GM23338 (cell line): Measurements from ENCODE around the gene ESM1. TPM values are rescaled to one million over a fixed set of nuclear protein-coding genes. Genes with fewer than 3 reads are reported as not detected.

Source experiments
- ATAC-seq: fragments of 200-7000 bp; cut with Tn5 transposase; 3 replicates; pipeline ENCODE4 v1.9.1; 2020
- DNase-seq: peaks from one replicate; pipeline ENCODE4 v3.0.0-alpha.2; 2015; ENCODE audit warnings: low spot score
- H2AFZ ChIP-seq: fragments of 200-600 bp; sonication (generic); 2 replicates; pipeline ENCODE4 v1.8.0; 2016; ENCODE audit warnings: antibody characterized with exemption, mild to moderate bottlenecking, moderate library complexity
- H3F3A ChIP-seq: fragments of 200-600 bp; sonication (generic); replicated peaks from 2 replicates; pipeline ENCODE4 v1.8.0; 2017; ENCODE audit warnings: antibody characterized with exemption, mixed run types, low read depth
- H3K27ac ChIP-seq: fragments of 200-600 bp; sonication (generic); 2 replicates; pipeline ENCODE4 v1.6.1; 2016; ENCODE audit warnings: low read depth
- H3K27me3 ChIP-seq: fragments of 200-600 bp; sonication (generic); 2 replicates; pipeline ENCODE4 v1.8.0; 2016; ENCODE audit warnings: mild to moderate bottlenecking, mixed run types, moderate library complexity; ENCODE audit not compliant: insufficient read depth
- H3K36me3 ChIP-seq: fragments of 200-600 bp; sonication (generic); 2 replicates; pipeline ENCODE4 v1.8.0; 2016; ENCODE audit warnings: mild to moderate bottlenecking; ENCODE audit not compliant: insufficient read depth
- H3K4me1 ChIP-seq: fragments of 200-600 bp; sonication (generic); 2 replicates; pipeline ENCODE4 v1.8.0; 2016; ENCODE audit warnings: mild to moderate bottlenecking, moderate library complexity; ENCODE audit not compliant: insufficient read depth
- H3K4me2 ChIP-seq: fragments of 200-600 bp; sonication (generic); 2 replicates; pipeline ENCODE4 v1.7.1; 2017; ENCODE audit warnings: mixed run types
- H3K4me3 ChIP-seq: fragments of 200-600 bp; sonication (generic); 2 replicates; pipeline ENCODE4 v1.6.1; 2016; ENCODE audit warnings: mixed run types
- H3K79me2 ChIP-seq: fragments of 200-600 bp; sonication (generic); replicated peaks from 2 replicates; pipeline ENCODE4 v1.8.0; 2017; ENCODE audit warnings: mild to moderate bottlenecking; ENCODE audit not compliant: insufficient read depth
- H3K9me2 ChIP-seq: fragments of 200-600 bp; sonication (generic); 2 replicates; pipeline ENCODE4 v1.8.0; 2017; ENCODE audit not compliant: insufficient read depth
- H4K20me1 ChIP-seq: fragments of 200-600 bp; sonication (generic); replicated peaks from 2 replicates; pipeline ENCODE4 v1.8.0; 2017; ENCODE audit warnings: mild to moderate bottlenecking; ENCODE audit not compliant: insufficient read depth
- H3K27ac Mint-ChIP-seq: 2 replicates; pipeline ENCODE4 v1.8.0; 2020; ENCODE audit warnings: inconsistent platforms, mild to moderate bottlenecking, moderate library complexity, mixed read lengths
- H3K27me3 Mint-ChIP-seq: 3 replicates; pipeline ENCODE4 v1.8.0; 2022; ENCODE audit warnings: low read depth, mild to moderate bottlenecking, moderate library complexity, mixed read lengths, inconsistent platforms; ENCODE audit not compliant: insufficient read depth, poor library complexity
- H3K36me3 Mint-ChIP-seq: 3 replicates; pipeline ENCODE4 v1.8.0; 2021; ENCODE audit warnings: low read depth, mild to moderate bottlenecking, inconsistent platforms, moderate library complexity, mixed read lengths
- H3K4me1 Mint-ChIP-seq: 3 replicates; pipeline ENCODE4 v1.8.0; 2020; ENCODE audit warnings: mild to moderate bottlenecking, inconsistent platforms, mixed read lengths
- H3K4me3 Mint-ChIP-seq: 3 replicates; pipeline ENCODE4 v1.8.0; 2021; ENCODE audit warnings: moderate library complexity, mild to moderate bottlenecking, inconsistent platforms, mixed read lengths
- H3K9me3 Mint-ChIP-seq: 3 replicates; pipeline ENCODE4 v1.8.0; 2020; ENCODE audit warnings: moderate library complexity, mild to moderate bottlenecking, inconsistent platforms, mixed read lengths
- CREB1 ChIP-seq: fragments of 250-450 bp; sonication (Bioruptor Pico); IDR thresholded peaks from 2 replicates; pipeline ENCODE4 v1.5.0; 2020; ENCODE audit warnings: low read depth, mild to moderate bottlenecking, moderate library complexity
- CTCF ChIP-seq, 2 experiments: fragments of 200-600 bp in 1 of 2; sonication (generic) in 1 of 2; conservative IDR thresholded peaks; 2 replicates each; pipeline versions ENCODE4 v1.5.1 to v1.6.1; 2016 to 2017; ENCODE audit warnings: antibody characterized with exemption in 2 of 2, low read depth in 2 of 2, mild to moderate bottlenecking in 2 of 2, moderate library complexity in 1 of 2
- EZH2 ChIP-seq: fragments of 200-600 bp; sonication (generic); IDR thresholded peaks from one replicate; pipeline ENCODE4 v1.8.0; 2017; ENCODE audit warnings: antibody characterized with exemption, mild to moderate bottlenecking, low read depth; ENCODE audit not compliant: unreplicated experiment
- JUNB ChIP-seq: IDR thresholded peaks from one replicate; pipeline ENCODE4 v1.6.1; 2016; ENCODE audit warnings: antibody characterized with exemption; ENCODE audit not compliant: unreplicated experiment
- NANOG ChIP-seq: IDR thresholded peaks from 2 replicates; pipeline ENCODE4 v1.6.1; 2016; ENCODE audit warnings: antibody characterized with exemption, borderline replicate concordance
- POLR2AphosphoS5 ChIP-seq: IDR thresholded peaks from 2 replicates; pipeline ENCODE4 v1.6.1; 2016; ENCODE audit warnings: antibody characterized with exemption, low read depth
- REST ChIP-seq: IDR thresholded peaks from one replicate; pipeline ENCODE4 v1.6.1; 2018; ENCODE audit warnings: antibody characterized with exemption; ENCODE audit not compliant: unreplicated experiment
- STAT1 ChIP-seq: IDR thresholded peaks from one replicate; pipeline ENCODE4 v1.6.1; 2016; ENCODE audit warnings: antibody characterized with exemption; ENCODE audit not compliant: unreplicated experiment
- ZNF114 ChIP-seq: fragments of 250-450 bp; sonication (Bioruptor Pico); IDR thresholded peaks from 2 replicates; pipeline ENCODE4 v1.5.0; 2020; ENCODE audit warnings: mild to moderate bottlenecking, moderate library complexity
- ZNF331 ChIP-seq: fragments of 250-450 bp; sonication (Bioruptor Pico); IDR thresholded peaks from 2 replicates; pipeline ENCODE4 v1.5.0; 2020; ENCODE audit warnings: low read depth, mild to moderate bottlenecking, moderate library complexity
- ZNF462 ChIP-seq: fragments of 250-450 bp; sonication (Bioruptor Pico); IDR thresholded peaks from 2 replicates; pipeline ENCODE4 v1.5.0; 2020; ENCODE audit warnings: mild to moderate bottlenecking, moderate library complexity
- polyA plus RNA-seq: library from polyadenylated mRNA; unstranded; fragments of >200 nt; fragmentation: Nextera tagmentation; extraction: Ambion mirVana; gene quantifications from 2 replicates; pipeline ENCODE4 v1.2.1, GENCODE V29; 2016
- total RNA-seq: library from RNA; depleted of rRNA; stranded (reverse); fragments of >200 nt; shearing (Covaris generic); gene quantifications from 2 replicates; pipeline ENCODE4 v1.2.3, GENCODE V29; 2014

ESM1 gene
- total and polyA plus RNA-seq, 2 experiments from 2014 or later, result 0.14 TPM; not detected in 1

DNA sequence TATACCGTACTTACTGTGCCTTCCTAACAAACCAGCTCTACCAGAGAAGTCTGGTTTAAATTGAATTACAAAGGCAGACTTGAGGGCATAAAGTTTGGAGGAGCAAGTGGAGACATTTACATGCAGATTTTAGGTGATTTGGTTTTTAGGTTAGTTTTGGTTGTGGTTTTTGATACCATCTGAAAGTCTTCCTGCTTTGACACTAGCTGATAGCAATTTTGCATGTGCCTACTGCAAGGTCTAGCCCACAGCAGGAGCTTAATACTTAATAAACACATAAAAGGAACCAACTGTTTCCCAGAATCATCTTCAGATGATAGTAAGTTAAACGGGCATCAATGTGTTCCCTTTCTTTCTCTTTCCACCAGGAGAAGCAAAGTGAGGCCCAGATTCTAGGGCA is 3.4 kb upstream of the ESM1 start (continued):
- TF ChIP-seq ZNF462 (no peak), CREB1 (CRISPR knock-in tag) (no peak), ZNF331 (CRISPR knock-in tag) (no peak), REST (no peak), EZH2 (no peak)

DNA sequence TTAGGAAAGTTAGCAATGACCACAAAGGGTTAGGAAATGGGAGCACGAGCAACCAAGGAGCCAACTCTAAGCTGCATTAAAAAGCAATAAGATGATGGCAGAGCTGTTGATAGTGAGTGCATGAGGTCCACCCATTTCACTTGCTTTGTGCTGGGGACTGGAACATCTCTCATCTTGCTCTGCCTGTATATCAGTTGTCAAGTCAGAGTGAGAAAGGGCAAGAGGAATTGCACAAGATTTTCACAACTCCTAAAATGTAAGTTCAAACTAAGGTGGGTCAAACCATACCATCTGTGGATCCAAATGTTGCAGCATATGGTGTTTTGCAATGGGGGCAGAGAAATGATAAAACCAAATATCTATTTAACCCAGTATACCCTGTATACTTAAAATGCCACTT is 2.8 kb upstream of the ESM1 start:
- no peaks in the 10 kb centered on the region for H3K36me3 Mint-ChIP-seq
- no peaks in the 10 kb centered on the region for H3K27me3 ChIP-seq
- DNase-seq, result no peak
- no peak overlapping the region; the same call in 1 of the 2 replicates for H3K4me2 ChIP-seq
- no peak overlapping the region for H3K27ac Mint-ChIP-seq
- H3K4me1 ChIP-seq, result peaks cover 50% of the 10 kb centered on the region
- no peak overlapping the region for H2AFZ ChIP-seq
- no peak for ATAC-seq
- H3K36me3 ChIP-seq, result no peaks in the 10 kb centered on the region
- no peaks in the 10 kb centered on the region for H4K20me1 ChIP-seq
- no peaks in the 10 kb centered on the region for H3K9me3 Mint-ChIP-seq
- H3K4me3 Mint-ChIP-seq, result no peak overlapping the region
- H3K27ac ChIP-seq, result no peak overlapping the region
- H3K9me2 ChIP-seq, result peaks cover 9% of the 10 kb centered on the region
- H3K27me3 Mint-ChIP-seq, result peaks cover 11% of the 10 kb centered on the region
- no peaks in the 10 kb centered on the region for H3K79me2 ChIP-seq
- H3K4me1 Mint-ChIP-seq, result peaks cover 50% of the 10 kb centered on the region
- H3K4me3 ChIP-seq, result no peak overlapping the region
- no peaks in the 10 kb centered on the region for H3F3A ChIP-seq
- no peak for TF ChIP-seq NANOG
- TF ChIP-seq REST, result no peak
- no peak for TF ChIP-seq STAT1
- no peak for TF ChIP-seq CTCF (conservative IDR thresholded peaks at IDR 0.05; ENCODE audit: low read depth in 2 of 2)
- no peak for TF ChIP-seq EZH2
- TF ChIP-seq ZNF114 (CRISPR knock-in tag), result no peak
- TF ChIP-seq POLR2AphosphoS5, result no peak
- TF ChIP-seq JUNB, result no peak
